Subcutaneous abdominal adipose tissue (tissue), 5 donors: Measurements from ENCODE around the gene CACNG8.
"Not testable (repeated sequence)": the region's sequence is repeated elsewhere in the genome, so short reads cannot be mapped to it uniquely, and the experiment has no call there.

Experiments
- H3K27ac ChIP-seq: one replicate; pipeline ENCODE4 v1.7.0; 2013; ENCODE audit warnings: low read depth, mild to moderate bottlenecking, inconsistent platforms, low read length, moderate library complexity
- H3K27me3 ChIP-seq, 5 donors: one replicate each; pipeline ENCODE4 v1.7.0; 2013; ENCODE audit warnings: low read length in 5 of 5, inconsistent platforms in 1 of 5; ENCODE audit not compliant: control insufficient read depth in 5 of 5, insufficient read depth in 4 of 5
- H3K36me3 ChIP-seq, 5 donors: one replicate each; pipeline ENCODE4 v1.7.0; 2013; ENCODE audit warnings: low read length in 5 of 5; ENCODE audit not compliant: control insufficient read depth in 5 of 5, insufficient read depth in 5 of 5
- H3K4me1 ChIP-seq, 5 donors: one replicate each; pipeline ENCODE4 v1.7.0; 2013; ENCODE audit warnings: low read length in 5 of 5, mild to moderate bottlenecking in 3 of 5, moderate library complexity in 1 of 5; ENCODE audit not compliant: control insufficient read depth in 5 of 5, insufficient read depth in 5 of 5
- H3K4me3 ChIP-seq, 5 donors: one replicate each; pipeline ENCODE4 v1.7.0; 2013; ENCODE audit warnings: low read length in 5 of 5, low read depth in 1 of 5
- H3K9ac ChIP-seq, 5 donors: one replicate each; pipeline ENCODE4 v1.7.0; 2013; ENCODE audit warnings: low read length in 5 of 5, mild to moderate bottlenecking in 4 of 5, moderate library complexity in 3 of 5
- H3K9me3 ChIP-seq, 5 donors: one replicate each; pipeline ENCODE4 v1.7.0; 2013; ENCODE audit warnings: low read length in 5 of 5; ENCODE audit not compliant: control insufficient read depth in 5 of 5
- donor health status: healthy.
- donor health status: healthy.
- donor health status: healthy.
- donor health status: healthy.
- donor health status: healthy.

CACNG8 gene

DNA sequence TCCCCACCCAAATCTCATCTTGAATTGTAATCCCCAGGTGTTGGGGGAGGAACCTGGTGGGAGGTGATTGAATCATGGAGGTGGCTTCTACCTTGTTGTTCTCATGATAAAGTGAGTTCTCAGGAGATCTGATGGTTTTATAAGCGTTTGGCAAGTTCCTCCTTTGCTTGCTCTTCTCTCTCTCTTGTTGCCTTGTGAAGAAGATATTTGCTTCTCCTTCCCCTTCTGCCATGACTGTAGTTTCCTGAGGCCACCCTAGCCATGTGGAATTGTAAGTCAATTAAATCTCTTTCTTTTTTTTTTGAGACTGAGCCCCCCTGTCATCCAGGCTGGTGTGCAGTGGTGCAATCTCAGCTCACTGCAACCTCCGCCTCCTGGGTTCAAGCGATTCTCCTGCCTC, 66.6 kb downstream of the CACNG8 start:
- Histone ChIP-seq H3K27me3 (peaks cover 0 to 10% (median 8%) of the 10 kb centered on the region in 5 donors), H3K27ac (no peak overlapping the region), H3K4me1 (no peaks in the 10 kb centered on the region), H3K4me3 (no peak overlapping the region), H3K36me3 (no peaks in the 10 kb centered on the region), H3K9me3 (no peaks in the 10 kb centered on the region), H3K9ac (no peak overlapping the region)

DNA sequence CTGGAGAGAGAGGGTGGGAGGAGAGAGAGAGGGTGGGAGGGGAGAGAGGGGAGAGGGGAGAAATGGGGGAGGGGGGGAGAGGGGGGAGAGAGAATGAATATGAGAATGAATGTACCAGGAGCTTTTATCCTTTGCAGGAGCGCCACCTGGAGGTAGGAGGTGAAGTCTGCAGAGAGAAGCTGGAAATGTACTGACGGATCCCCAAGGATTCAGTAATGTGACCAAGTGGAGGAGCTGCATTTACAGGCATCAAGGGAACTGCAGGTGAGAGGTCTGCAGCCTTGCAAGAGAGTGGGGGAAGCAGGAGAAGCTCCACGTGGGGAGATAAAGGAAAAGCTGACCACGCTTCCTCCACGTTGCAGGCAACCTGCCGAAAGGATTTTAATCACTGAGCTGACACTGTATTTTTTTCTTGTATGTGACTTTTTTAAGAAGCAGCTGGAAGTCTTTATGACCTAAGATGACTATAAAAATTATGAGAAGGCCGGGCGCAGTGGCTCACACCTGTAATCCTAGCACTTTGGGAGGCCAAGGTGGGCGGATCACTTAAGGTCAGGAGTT, 67.3 kb downstream of the CACNG8 start:
- Histone ChIP-seq H3K36me3 (no peaks in the 10 kb centered on the region), H3K27me3 (peaks cover 0 to 6% (median 4%) of the 10 kb centered on the region in 5 donors), H3K9ac (no peak overlapping the region), H3K27ac (no peak overlapping the region), H3K9me3 (no peaks in the 10 kb centered on the region), H3K4me3 (no peak overlapping the region), H3K4me1 (no peaks in the 10 kb centered on the region)

DNA sequence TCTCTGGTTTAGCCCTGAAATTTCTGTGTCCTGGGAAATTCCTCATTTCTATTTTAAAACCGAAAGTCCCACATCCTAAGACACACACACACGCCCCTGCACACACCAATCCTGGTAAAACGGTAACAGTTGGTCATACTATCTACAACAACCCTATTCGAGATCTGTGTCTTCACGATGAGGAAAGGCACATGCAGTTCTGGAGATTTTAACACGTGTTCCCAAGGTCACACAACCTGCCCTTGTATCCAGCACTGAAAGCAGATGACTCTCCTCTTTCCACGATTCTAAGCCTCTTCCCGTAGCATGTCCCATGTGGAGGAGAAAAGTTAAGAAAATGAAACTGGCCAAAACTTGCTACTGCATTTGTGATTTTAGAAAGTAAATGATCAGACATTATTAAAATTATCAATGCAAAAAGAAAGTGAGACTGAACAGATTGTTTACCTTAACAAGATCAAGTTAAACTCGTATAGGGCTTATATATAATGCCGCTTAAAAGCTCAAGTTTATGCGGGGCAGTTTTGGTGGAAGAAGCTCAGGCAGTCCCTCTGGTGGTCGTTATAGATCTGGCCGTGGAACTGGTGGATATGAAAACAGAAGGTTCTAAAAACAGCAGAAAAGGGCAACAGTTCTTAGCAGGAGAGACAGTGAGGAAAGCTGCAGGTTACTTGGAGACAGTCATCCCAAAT, 68.3 kb downstream of the CACNG8 start:
- H3K4me1 ChIP-seq: no peaks in the 10 kb centered on the region
- H3K36me3 ChIP-seq: no peaks in the 10 kb centered on the region
- H3K27ac ChIP-seq: no peak overlapping the region
- peak overlapping the region in 4 of 5 donors; percentile 28 to 35 (median 34) for H3K4me3 ChIP-seq
- no peak overlapping the region for H3K9ac ChIP-seq
- H3K27me3 ChIP-seq: peaks cover 0 to 6% (median 4%) of the 10 kb centered on the region in 5 donors
- no peaks in the 10 kb centered on the region for H3K9me3 ChIP-seq

DNA sequence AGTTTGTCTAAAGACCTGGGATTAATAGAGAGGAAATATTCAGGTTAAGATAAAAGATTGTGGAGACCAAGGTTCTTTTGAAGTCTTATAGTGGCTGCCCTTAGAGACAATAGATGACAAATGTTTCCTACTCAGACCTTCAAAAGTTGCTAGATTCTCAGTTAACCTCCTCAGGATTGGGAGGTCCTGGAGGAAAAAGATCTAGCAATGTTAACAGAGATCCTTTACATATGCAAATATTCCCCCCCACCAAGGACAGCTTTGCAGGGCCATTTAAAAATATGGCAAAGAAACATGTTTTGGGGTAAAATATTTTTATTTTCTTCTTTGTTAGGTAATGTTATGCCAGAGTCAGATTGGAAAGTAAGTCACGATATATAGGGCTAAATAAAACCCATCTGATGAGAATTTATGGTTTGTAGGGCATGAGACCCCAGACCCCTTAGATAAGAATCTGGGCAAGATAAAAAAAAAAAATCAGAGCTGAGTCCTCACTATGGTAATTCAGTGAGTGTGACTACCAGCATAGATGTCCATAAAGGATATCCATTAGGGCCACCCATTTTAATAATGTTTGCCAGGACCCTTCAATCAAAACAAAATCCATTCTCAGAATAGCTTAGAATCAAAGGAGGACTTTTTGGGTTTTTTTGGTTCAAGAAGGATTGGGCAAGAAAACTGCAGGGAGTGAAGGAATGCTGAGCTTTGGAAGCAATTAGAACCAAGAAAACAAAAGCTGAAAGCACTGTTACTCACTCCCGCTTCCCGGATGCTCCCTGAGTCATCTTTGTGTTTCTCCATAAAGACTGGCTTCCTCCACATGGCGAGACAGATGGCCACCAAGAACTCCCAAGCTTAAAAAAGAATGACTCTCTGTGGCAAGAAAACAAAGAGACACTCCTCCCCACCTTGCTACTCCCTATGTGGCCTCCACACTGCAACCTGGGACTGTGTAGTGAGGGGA, 72.8 kb downstream of the CACNG8 start:
- no peaks in the 10 kb centered on the region for H3K36me3 ChIP-seq

DNA sequence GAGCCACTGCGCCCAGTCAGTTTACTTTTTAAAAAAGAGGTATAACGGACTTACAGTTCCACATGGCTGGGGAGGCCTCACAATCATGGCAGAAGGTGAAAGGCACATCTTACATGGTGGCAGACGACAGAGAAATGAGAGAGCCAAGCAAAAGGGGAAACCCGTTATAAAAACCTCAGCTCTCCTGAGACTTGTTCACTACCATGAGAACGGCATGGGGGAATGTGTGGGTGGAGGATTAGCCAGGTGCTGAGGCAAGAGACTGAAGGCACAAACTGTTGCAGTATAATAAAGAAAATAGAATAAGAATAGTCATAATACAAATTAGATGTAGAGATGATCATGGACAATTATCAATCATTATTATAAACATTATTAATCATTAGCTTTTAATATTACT, 73.8 kb downstream of the CACNG8 start:
- not testable (repeated sequence) for H3K9ac ChIP-seq, H3K4me3 ChIP-seq, H3K27ac ChIP-seq, H3K9me3 ChIP-seq, H3K36me3 ChIP-seq, H3K4me1 ChIP-seq, H3K27me3 ChIP-seq

More for the DNA sequence above, 72.8 kb downstream of the CACNG8 start:
- H3K27ac ChIP-seq: no peak overlapping the region
- H3K9ac ChIP-seq: no peak overlapping the region
- no peaks in the 10 kb centered on the region for H3K4me1 ChIP-seq
- no peaks in the 10 kb centered on the region for H3K9me3 ChIP-seq
- H3K27me3 ChIP-seq: peaks cover 0 to 9% (median 0%) of the 10 kb centered on the region in 5 donors
- no peak overlapping the region for H3K4me3 ChIP-seq
